NB4 (cell line): ENCODE results near the gene NFIA.

Source experiments
- CTCF ChIP-seq: IDR thresholded peaks from one replicate; pipeline ENCODE4 v1.5.1; 2012; ENCODE audit warnings: low read depth, low read length
- MYC ChIP-seq: IDR thresholded peaks from 2 replicates; pipeline ENCODE4 v1.6.1; 2011; ENCODE audit warnings: low read depth, low read length
- POLR2A ChIP-seq: IDR thresholded peaks from 2 replicates; pipeline ENCODE4 v1.6.1; 2011; ENCODE audit warnings: mild to moderate bottlenecking; ENCODE audit not compliant: insufficient read length; ENCODE audit errors: extremely low read depth
- TF ChIP-seq, protein P1 (sequence below): IDR thresholded peaks from 2 replicates; pipeline ENCODE4 v1.6.1; 2011; ENCODE audit warnings: low read depth, low read length

DNA sequence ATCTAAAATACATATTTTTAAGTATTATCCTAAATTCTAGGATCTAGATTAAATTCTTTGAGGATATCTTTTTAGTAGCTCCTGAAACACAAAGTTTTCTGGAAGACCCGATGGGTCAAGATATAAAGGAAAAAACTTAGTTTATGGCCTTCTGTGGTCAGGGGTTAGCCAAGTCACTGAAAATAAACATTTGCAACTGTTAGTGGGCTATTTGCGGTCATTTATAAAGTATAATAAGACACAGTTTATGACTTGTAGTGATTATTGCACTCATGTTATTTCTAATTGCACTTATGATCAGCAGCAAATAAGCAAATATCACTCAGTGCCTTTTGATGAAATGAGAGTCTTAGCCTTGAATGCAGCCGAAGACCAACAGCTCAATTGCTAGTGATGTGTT is 183.3 kb downstream of the NFIA start:
- TF ChIP-seq POLR2A (no peak), CTCF (no peak), MYC (no peak)
- TF ChIP-seq, protein P1, sequence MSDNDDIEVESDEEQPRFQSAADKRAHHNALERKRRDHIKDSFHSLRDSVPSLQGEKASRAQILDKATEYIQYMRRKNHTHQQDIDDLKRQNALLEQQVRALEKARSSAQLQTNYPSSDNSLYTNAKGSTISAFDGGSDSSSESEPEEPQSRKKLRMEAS = no peak
